ENCODE data around the gene PLCB3. TPM values are rescaled to one million over a fixed set of nuclear protein-coding genes. Genes with fewer than 3 reads are reported as not detected.

Gene PLCB3
- total and polyA plus RNA-seq, 2 donors (not counting 1 experiment from before 2014, with no cell fraction given), result 17.2 to 37.2 TPM

DNA sequence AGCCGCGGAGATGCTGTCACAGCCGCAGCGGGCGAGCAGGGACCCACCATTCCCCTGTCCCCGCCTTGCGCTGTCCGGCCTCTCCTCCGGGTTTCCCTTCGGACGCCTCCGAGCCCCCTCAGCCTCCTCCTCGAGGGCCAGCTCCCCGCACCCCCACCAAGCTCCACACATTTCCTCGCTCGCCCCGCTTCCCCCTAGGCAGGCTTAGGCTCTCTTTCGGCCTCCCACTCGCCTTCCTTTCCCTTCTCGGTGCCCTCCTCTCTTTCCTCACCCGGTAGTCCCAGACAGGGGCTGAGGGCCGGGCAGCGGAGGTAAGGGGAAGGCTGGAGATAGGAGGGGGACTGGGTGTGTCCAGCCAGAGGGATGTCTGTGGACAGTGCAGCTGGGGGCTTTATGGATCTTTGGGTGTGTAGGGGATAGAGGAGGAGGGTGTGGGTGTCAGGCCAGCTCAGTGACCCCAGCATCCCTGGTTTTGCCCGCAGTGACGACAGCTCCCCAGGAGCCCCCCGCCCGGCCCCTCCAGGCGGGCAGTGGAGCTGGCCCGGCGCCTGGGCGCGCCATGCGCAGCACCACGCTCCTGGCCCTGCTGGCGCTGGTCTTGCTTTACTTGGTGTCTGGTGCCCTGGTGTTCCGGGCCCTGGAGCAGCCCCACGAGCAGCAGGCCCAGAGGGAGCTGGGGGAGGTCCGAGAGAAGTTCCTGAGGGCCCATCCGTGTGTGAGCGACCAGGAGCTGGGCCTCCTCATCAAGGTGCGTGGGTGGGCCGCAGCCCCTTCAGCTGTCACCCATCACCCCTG is 41.3 kb downstream of the PLCB3 start:
- H4K20me1 ChIP-seq (ENCODE audit: control insufficient read depth, extremely low read depth, insufficient read depth, low read length), result no peaks in the 10 kb centered on the region
- peak overlapping the region in 1 of 4 experiments; percentile 30 for H3K4me3 ChIP-seq (replicated peaks in 1 of 4; ENCODE audit: control extremely low read depth in 1 of 4, insufficient read depth in 1 of 4, low read depth in 3 of 4, low read length in 4 of 4)
- no peaks in the 10 kb centered on the region for H3K36me3 ChIP-seq (ENCODE audit: control insufficient read depth, insufficient read depth, low read length)
- peak; percentile 45 for TF ChIP-seq EZH2 (IDR thresholded peaks at IDR 0.05; ENCODE audit: low read length, missing control alignments)
- TF ChIP-seq, protein P1, sequence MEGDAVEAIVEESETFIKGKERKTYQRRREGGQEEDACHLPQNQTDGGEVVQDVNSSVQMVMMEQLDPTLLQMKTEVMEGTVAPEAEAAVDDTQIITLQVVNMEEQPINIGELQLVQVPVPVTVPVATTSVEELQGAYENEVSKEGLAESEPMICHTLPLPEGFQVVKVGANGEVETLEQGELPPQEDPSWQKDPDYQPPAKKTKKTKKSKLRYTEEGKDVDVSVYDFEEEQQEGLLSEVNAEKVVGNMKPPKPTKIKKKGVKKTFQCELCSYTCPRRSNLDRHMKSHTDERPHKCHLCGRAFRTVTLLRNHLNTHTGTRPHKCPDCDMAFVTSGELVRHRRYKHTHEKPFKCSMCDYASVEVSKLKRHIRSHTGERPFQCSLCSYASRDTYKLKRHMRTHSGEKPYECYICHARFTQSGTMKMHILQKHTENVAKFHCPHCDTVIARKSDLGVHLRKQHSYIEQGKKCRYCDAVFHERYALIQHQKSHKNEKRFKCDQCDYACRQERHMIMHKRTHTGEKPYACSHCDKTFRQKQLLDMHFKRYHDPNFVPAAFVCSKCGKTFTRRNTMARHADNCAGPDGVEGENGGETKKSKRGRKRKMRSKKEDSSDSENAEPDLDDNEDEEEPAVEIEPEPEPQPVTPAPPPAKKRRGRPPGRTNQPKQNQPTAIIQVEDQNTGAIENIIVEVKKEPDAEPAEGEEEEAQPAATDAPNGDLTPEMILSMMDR (conservative IDR thresholded peaks at IDR 0.05 in 1 of 2, IDR thresholded peaks at IDR 0.05 in 1 of 2; ENCODE audit: low read depth in 1 of 2, low read length in 2 of 2), result no peak
- H3K9me3 ChIP-seq (ENCODE audit: control insufficient read depth, insufficient read depth, low read depth, low read length), result no peaks in the 10 kb centered on the region
- H3K27ac ChIP-seq (ENCODE audit: insufficient read depth, low read length), result no peak overlapping the region
- H3K4me2 ChIP-seq (ENCODE audit: extremely low read depth, insufficient read depth, low read length), result peak overlapping the region; percentile 51
- peaks cover 58% of the 10 kb centered on the region for H3K27me3 ChIP-seq (ENCODE audit: control insufficient read depth, insufficient read depth, low read length)
- DNase-seq (ENCODE audit: low read depth in 2 of 2), result no peak
- no peak overlapping the region for H3K9ac ChIP-seq (ENCODE audit: insufficient read depth, low read length)
- H3K4me1 ChIP-seq (ENCODE audit: control insufficient read depth, extremely low read depth, insufficient read depth, low read length), result no peaks in the 10 kb centered on the region
- H2AFZ ChIP-seq (ENCODE audit: low read length), result no peak overlapping the region
- no peaks in the 10 kb centered on the region for H3K79me2 ChIP-seq (ENCODE audit: control insufficient read depth, insufficient read depth, low read length)

DNA sequence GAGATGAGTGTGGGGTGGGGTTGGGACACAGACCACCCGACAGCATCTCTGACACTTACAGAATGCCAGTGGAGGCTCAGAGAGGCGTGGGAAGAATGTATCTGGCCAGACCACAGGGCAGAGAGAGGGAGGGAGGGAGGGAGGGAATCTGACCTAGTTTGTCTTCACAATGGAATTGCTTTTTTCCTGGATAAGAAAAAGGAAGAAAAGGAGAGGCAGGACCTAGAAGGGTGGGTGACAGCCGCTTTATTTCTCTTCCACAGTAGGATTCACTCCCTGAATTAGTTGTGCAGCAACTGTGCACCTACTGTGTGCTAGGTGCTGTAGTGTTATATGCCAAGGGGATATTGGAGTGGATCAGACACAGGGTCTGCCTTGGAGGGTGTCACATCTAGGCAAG is 43.4 kb downstream of the PLCB3 start:
- peak; percentile 65 for TF ChIP-seq EZH2 (IDR thresholded peaks at IDR 0.05; ENCODE audit: low read length, missing control alignments)
- TF ChIP-seq, protein P1 (conservative IDR thresholded peaks at IDR 0.05 in 1 of 2, IDR thresholded peaks at IDR 0.05 in 1 of 2; ENCODE audit: low read depth in 1 of 2, low read length in 2 of 2), result no peak
- H3K36me3 ChIP-seq (ENCODE audit: control insufficient read depth, insufficient read depth, low read length), result no peaks in the 10 kb centered on the region
- H4K20me1 ChIP-seq (ENCODE audit: control insufficient read depth, extremely low read depth, insufficient read depth, low read length), result no peaks in the 10 kb centered on the region
- DNase-seq (ENCODE audit: low read depth in 2 of 2), result peak in 1 of 2 donors; percentile 44
- no peak overlapping the region for H3K4me2 ChIP-seq (ENCODE audit: extremely low read depth, insufficient read depth, low read length)
- H3K79me2 ChIP-seq (ENCODE audit: control insufficient read depth, insufficient read depth, low read length), result no peaks in the 10 kb centered on the region
- no peak overlapping the region for H3K4me3 ChIP-seq (replicated peaks in 1 of 4; ENCODE audit: control extremely low read depth in 1 of 4, insufficient read depth in 1 of 4, low read depth in 3 of 4, low read length in 4 of 4)
- no peak overlapping the region for H3K27ac ChIP-seq (ENCODE audit: insufficient read depth, low read length)
- no peak overlapping the region for H2AFZ ChIP-seq (ENCODE audit: low read length)
- H3K9me3 ChIP-seq (ENCODE audit: control insufficient read depth, insufficient read depth, low read depth, low read length), result no peaks in the 10 kb centered on the region
- peaks cover 73% of the 10 kb centered on the region for H3K27me3 ChIP-seq (ENCODE audit: control insufficient read depth, insufficient read depth, low read length)
- H3K4me1 ChIP-seq (ENCODE audit: control insufficient read depth, extremely low read depth, insufficient read depth, low read length), result no peaks in the 10 kb centered on the region
- H3K9ac ChIP-seq (ENCODE audit: insufficient read depth, low read length), result no peak overlapping the region

DNA sequence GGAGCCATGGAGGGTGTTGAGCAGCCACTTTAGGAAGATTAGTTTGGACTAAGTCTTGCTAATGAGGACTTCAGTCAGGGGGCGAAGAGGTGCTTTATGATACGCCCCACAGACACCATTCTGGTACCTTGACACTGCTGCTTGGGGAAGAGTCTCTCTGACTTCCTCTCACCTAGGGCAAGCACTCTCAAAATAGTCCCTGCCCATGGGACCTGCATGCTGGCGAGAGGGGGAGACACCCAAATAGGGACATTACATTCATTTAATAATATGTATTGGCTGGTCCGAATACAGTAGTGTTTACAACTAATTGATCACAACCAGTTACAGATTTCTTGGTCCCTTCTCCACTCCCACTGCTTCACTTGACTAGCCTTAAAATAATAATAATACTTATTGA is 44.4 kb downstream of the PLCB3 start:
- H2AFZ ChIP-seq (ENCODE audit: low read length), result no peak overlapping the region
- no peak overlapping the region for H3K9ac ChIP-seq (ENCODE audit: insufficient read depth, low read length)
- no peak overlapping the region for H3K4me2 ChIP-seq (ENCODE audit: extremely low read depth, insufficient read depth, low read length)
- H3K36me3 ChIP-seq (ENCODE audit: control insufficient read depth, insufficient read depth, low read length), result no peaks in the 10 kb centered on the region
- no peak for DNase-seq (ENCODE audit: low read depth in 2 of 2)
- H3K79me2 ChIP-seq (ENCODE audit: control insufficient read depth, insufficient read depth, low read length), result no peaks in the 10 kb centered on the region
- H3K4me3 ChIP-seq (replicated peaks in 1 of 4; ENCODE audit: control extremely low read depth in 1 of 4, insufficient read depth in 1 of 4, low read depth in 3 of 4, low read length in 4 of 4), result no peak overlapping the region
- peaks cover 2% of the 10 kb centered on the region for H3K4me1 ChIP-seq (ENCODE audit: control insufficient read depth, extremely low read depth, insufficient read depth, low read length)
- H3K27ac ChIP-seq (ENCODE audit: insufficient read depth, low read length), result no peak overlapping the region
- peaks cover 73% of the 10 kb centered on the region for H3K27me3 ChIP-seq (ENCODE audit: control insufficient read depth, insufficient read depth, low read length)
- no peaks in the 10 kb centered on the region for H3K9me3 ChIP-seq (ENCODE audit: control insufficient read depth, insufficient read depth, low read depth, low read length)
- no peaks in the 10 kb centered on the region for H4K20me1 ChIP-seq (ENCODE audit: control insufficient read depth, extremely low read depth, insufficient read depth, low read length)
- TF ChIP-seq, protein P1 (conservative IDR thresholded peaks at IDR 0.05 in 1 of 2, IDR thresholded peaks at IDR 0.05 in 1 of 2; ENCODE audit: low read depth in 1 of 2, low read length in 2 of 2), result no peak

All from fibroblast of lung (primary cell).